ENCODE measurements around the gene IBTK. TPM values are rescaled to one million over a fixed set of nuclear protein-coding genes. Genes with fewer than 3 reads are reported as not detected.
A peak's percentile ranks its signal among the peaks of the same experiment; 100 is the strongest.
"Not testable (repeated sequence)": the region's sequence is repeated elsewhere in the genome, so short reads cannot be mapped to it uniquely, and the experiment has no call there.

The IBTK gene
- 92.9 and 103 TPM in 2 replicates for total RNA-seq

DNA sequence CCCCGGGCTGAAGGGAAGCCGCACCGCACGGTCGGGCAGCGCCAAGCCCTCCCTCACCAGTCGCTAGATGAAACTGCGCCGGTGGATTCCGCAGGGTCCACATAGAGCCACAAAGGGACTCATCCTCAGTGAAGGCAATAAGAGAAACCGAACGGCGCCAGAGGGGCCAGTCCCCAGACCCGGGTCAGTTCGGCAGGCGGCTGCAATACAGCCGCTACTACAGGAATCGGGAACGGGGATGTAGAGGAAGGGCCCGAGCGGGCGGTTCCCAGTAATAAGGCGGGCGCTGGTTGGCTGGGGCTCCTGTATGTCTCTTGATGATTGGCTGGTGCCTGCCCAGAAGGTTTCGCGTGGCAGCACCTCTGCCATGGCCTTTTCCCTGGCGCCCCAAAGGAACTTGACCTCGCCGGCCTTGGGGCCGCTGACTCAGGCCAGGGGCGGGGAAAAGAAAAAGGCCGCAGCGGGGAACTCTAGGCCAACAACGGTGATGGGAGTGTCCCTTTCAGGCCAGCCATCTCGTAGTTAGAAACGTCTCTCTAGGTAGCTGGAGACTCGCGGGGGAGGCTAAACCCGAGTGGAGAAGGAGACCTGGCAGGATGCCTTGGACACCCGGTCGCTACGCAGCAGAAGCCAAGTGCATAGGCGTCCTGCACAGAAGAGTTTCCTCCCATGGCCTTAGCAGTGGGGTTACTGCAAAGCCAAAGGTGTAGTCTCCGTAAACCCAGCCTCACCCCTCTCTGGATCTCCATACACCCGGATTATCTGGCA lies at the start of gene IBTK:
Gene IBTK, minus strand, starts transcription at position 240 of the 768 bp plus-strand sequence. CDS start 7,258 bp downstream, outside the sequence.
- no peak for FAIRE-seq

GRCh38 chr6:82283771-82284410 lies 36.3 kb upstream of the IBTK start:
- DNase-seq (ENCODE audit: low read depth): no peak
- no peak for FAIRE-seq
- Histone ChIP-seq H3K4me3 (ENCODE audit: low read depth, low read length) (no peak overlapping the region), H3K36me3 (ENCODE audit: control insufficient read depth, insufficient read depth, low read length) (no peaks in the 10 kb centered on the region), H3K27me3 (ENCODE audit: control insufficient read depth, insufficient read depth, low read length) (no peaks in the 10 kb centered on the region)
- TF ChIP-seq CTCF (IDR thresholded peaks at IDR 0.05; ENCODE audit: insufficient read depth, low read length, severe bottlenecking): no peak

More for the DNA sequence above, at the start of gene IBTK:
- Histone ChIP-seq H3K27me3 (ENCODE audit: control insufficient read depth, insufficient read depth, low read length) (no peaks in the 10 kb centered on the region), H3K36me3 (ENCODE audit: control insufficient read depth, insufficient read depth, low read length) (peaks cover 3% of the 10 kb centered on the region), H3K4me3 (ENCODE audit: low read depth, low read length) (peak within 1 kb of the TSS; percentile 82)
- TF ChIP-seq CTCF (IDR thresholded peaks at IDR 0.05; ENCODE audit: insufficient read depth, low read length, severe bottlenecking): no peak
- DNase-seq (ENCODE audit: low read depth): peak; percentile 77

DNA sequence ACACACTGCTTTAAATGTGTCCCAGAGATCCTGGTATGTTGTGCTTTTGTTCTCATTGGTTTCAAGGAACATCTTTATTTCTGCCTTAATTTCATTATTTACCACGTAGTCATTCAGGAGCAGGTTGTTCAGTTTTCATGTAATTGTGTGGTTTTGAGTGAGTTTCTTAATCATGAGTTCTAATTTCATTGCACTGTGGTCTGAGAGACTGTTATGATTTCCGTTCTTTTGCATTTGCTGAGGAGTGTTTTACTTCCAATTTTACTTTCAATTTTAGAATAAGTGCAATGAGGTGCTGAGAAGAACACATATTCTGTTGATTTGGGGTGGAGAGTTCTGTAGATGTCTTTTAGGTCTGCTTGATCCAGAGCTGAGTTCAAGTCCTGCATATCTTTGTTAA lies 34.0 kb upstream of the IBTK start:
- H3K27me3 ChIP-seq (ENCODE audit: control insufficient read depth, insufficient read depth, low read length); H3K4me3 ChIP-seq (ENCODE audit: low read depth, low read length); H3K36me3 ChIP-seq (ENCODE audit: control insufficient read depth, insufficient read depth, low read length); DNase-seq (ENCODE audit: low read depth); FAIRE-seq: not testable (repeated sequence)

GRCh38 chr6:82277686-82278085 lies 30.1 kb upstream of the IBTK start:
- peak; percentile 39 for DNase-seq (ENCODE audit: low read depth)
- H3K4me3 ChIP-seq (ENCODE audit: low read depth, low read length): no peak overlapping the region
- H3K27me3 ChIP-seq (ENCODE audit: control insufficient read depth, insufficient read depth, low read length): no peaks in the 10 kb centered on the region
- no peaks in the 10 kb centered on the region for H3K36me3 ChIP-seq (ENCODE audit: control insufficient read depth, insufficient read depth, low read length)
- no peak for FAIRE-seq
- no peak for TF ChIP-seq CTCF (IDR thresholded peaks at IDR 0.05; ENCODE audit: insufficient read depth, low read length, severe bottlenecking)

DNA sequence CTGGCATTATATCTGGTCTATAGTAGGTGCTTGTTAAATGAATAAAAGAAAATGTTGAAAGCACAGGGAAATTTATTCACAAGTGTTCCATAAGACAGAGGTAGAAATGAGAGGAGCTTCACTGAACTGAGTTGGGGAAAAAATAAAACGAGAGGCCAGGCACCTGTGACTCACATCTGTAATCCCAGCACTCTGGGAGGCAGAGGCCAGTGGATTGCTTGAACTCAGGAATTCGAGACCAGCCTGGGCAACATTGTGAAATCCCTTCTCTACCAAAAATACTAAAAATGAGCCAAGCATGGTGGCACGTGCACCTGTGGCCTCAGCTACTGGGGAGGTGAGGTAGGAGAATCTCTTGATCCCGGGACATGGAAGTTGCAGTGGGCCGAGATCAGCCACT lies 28.1 kb upstream of the IBTK start:
- H3K27me3 ChIP-seq (ENCODE audit: control insufficient read depth, insufficient read depth, low read length): no peaks in the 10 kb centered on the region
- TF ChIP-seq CTCF (IDR thresholded peaks at IDR 0.05; ENCODE audit: insufficient read depth, low read length, severe bottlenecking): no peak
- no peak overlapping the region for H3K4me3 ChIP-seq (ENCODE audit: low read depth, low read length)
- DNase-seq (ENCODE audit: low read depth) (no peak), FAIRE-seq (peak; percentile 23)
- no peaks in the 10 kb centered on the region for H3K36me3 ChIP-seq (ENCODE audit: control insufficient read depth, insufficient read depth, low read length)

GRCh38 chr6:82273295-82273694 lies 25.8 kb upstream of the IBTK start:
- DNase-seq (ENCODE audit: low read depth) (no peak), FAIRE-seq (no peak)
- TF ChIP-seq CTCF (IDR thresholded peaks at IDR 0.05; ENCODE audit: insufficient read depth, low read length, severe bottlenecking): no peak
- Histone ChIP-seq H3K36me3 (ENCODE audit: control insufficient read depth, insufficient read depth, low read length) (no peaks in the 10 kb centered on the region), H3K27me3 (ENCODE audit: control insufficient read depth, insufficient read depth, low read length) (no peaks in the 10 kb centered on the region), H3K4me3 (ENCODE audit: low read depth, low read length) (no peak overlapping the region)
